ENCODE results near the gene VIPR1.
A peak's percentile ranks its signal among the peaks of the same experiment; 100 is the strongest.

VIPR1 gene

GRCh38 chr3:42502429-42503250 is at the start of gene VIPR1:
Gene VIPR1, plus strand, starts transcription at chr3:42502643. Its CDS starts 93 bp downstream, at chr3:42502736.
- peak; percentile 78 for DNase-seq

GRCh38 chr3:42456211-42456610 is 46.2 kb upstream of the VIPR1 start:
- DNase-seq, result no peak

- DNase-seq, result no peak
Measured at GRCh38 chr3:42459151-42459550, 43.3 kb upstream of the VIPR1 start.

- no peak for DNase-seq
Measured at GRCh38 chr3:42461762-42462161, 40.7 kb upstream of the VIPR1 start.

- no peak for DNase-seq
Measured at GRCh38 chr3:42463093-42463492, 39.4 kb upstream of the VIPR1 start.

GRCh38 chr3:42468111-42468510 is 34.3 kb upstream of the VIPR1 start:
- DNase-seq, result no peak

GRCh38 chr3:42472555-42472954 is 29.9 kb upstream of the VIPR1 start:
- no peak for DNase-seq

- DNase-seq, result no peak
Measured at GRCh38 chr3:42473083-42473932, 29.1 kb upstream of the VIPR1 start.

- no peak for DNase-seq
Measured at GRCh38 chr3:42476225-42477125, 26.0 kb upstream of the VIPR1 start.

GRCh38 chr3:42477696-42478095 is 24.7 kb upstream of the VIPR1 start:
- DNase-seq, result no peak

GRCh38 chr3:42478830-42479229 is 23.6 kb upstream of the VIPR1 start:
- DNase-seq, result no peak

GRCh38 chr3:42486814-42487565 is 15.5 kb upstream of the VIPR1 start:
- DNase-seq, result no peak

- DNase-seq, result no peak
Measured at GRCh38 chr3:42488687-42489086, 13.8 kb upstream of the VIPR1 start.

- no peak for DNase-seq
Measured at GRCh38 chr3:42489116-42489936, 13.1 kb upstream of the VIPR1 start.

GRCh38 chr3:42489937-42490227 is 12.6 kb upstream of the VIPR1 start:
- DNase-seq, result no peak

GRCh38 chr3:42490243-42490642 is 12.2 kb upstream of the VIPR1 start:
- DNase-seq, result no peak

- no peak for DNase-seq
Measured at GRCh38 chr3:42491881-42492507, 10.4 kb upstream of the VIPR1 start.

GRCh38 chr3:42492508-42493080 is 9.8 kb upstream of the VIPR1 start:
- DNase-seq, result no peak

- no peak for DNase-seq
Measured at GRCh38 chr3:42493126-42493797, 9.2 kb upstream of the VIPR1 start.

GRCh38 chr3:42493798-42494151 is 8.7 kb upstream of the VIPR1 start:
- no peak for DNase-seq

Data from NCI-H526 treated with DMSO at 0.1 percent for 48 hours (cell line).